SU-DHL-6 (cell line): ENCODE data around the gene NRN1L.

ENCODE experiments used
- CTCF ChIP-seq: fragments of 200-600 bp; sonication (generic); IDR thresholded peaks from one replicate; pipeline ENCODE4 v1.5.1; 2017; ENCODE audit warnings: antibody characterized with exemption, mild to moderate bottlenecking, low read length, moderate library complexity; ENCODE audit not compliant: insufficient read depth, poor library complexity, severe bottlenecking
- EZH2phosphoT487 ChIP-seq: fragments of 200-600 bp; sonication (generic), shearing (Covaris generic); conservative IDR thresholded peaks from 2 replicates; pipeline ENCODE4 v1.6.1; 2018; ENCODE audit warnings: mild to moderate bottlenecking, antibody characterized with exemption, low read length, moderate library complexity, mixed read lengths

GRCh38 chr16:67893743-67894399 is 9.2 kb downstream of the NRN1L start:
- TF ChIP-seq CTCF = no peak
- TF ChIP-seq EZH2phosphoT487 = no peak
